ENCODE data around the gene YDJC.
"Not testable (repeated sequence)": the region's sequence is repeated elsewhere in the genome, so short reads cannot be mapped to it uniquely, and the experiment has no call there.

GRCh38 chr22:21637450-21637849 lies 7.6 kb upstream of the YDJC start:
- TF ChIP-seq CTCF (IDR thresholded peaks at IDR 0.05); ZFX (IDR thresholded peaks at IDR 0.05; ENCODE audit: borderline replicate concordance): not testable (repeated sequence)

All from 22Rv1 (cell line).